NCI-H2081 treated with DMSO at 0.1 percent for 48 hours (cell line): ENCODE measurements around the gene FAM20B.

Source experiments
- DNase-seq: peaks from one replicate; lab custom pipeline; 2025; lab: John Stamatoyannopoulos, UW

The FAM20B gene

DNA sequence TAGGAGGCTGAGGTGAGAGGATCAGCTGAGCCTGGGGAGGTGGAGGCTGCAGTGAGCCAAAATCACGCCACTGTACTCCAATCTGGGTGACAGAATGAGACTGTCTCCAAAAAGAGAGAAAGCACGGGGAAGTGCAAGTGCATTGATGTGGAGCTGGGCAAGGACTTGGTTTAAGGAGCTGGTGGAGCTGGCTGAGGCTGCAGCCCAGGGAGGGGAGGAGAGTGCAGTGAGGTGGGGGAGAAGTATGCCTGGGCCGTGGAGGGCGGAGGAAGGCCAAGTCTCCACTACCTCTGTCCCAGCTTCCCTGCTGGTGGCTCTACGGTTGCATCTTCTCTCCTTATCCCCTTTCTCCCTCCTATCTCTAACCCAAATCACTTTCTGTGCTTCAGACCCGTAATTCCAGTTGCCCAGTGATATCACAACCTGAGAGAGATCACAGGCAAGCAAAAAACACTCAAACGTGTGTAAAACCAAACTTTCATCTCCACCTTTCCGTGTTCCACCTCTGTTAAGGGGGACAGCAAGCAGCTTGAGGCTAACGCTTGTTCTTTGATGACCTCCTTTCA is 67.3 kb downstream of the FAM20B start:
- DNase-seq = no peak

DNA sequence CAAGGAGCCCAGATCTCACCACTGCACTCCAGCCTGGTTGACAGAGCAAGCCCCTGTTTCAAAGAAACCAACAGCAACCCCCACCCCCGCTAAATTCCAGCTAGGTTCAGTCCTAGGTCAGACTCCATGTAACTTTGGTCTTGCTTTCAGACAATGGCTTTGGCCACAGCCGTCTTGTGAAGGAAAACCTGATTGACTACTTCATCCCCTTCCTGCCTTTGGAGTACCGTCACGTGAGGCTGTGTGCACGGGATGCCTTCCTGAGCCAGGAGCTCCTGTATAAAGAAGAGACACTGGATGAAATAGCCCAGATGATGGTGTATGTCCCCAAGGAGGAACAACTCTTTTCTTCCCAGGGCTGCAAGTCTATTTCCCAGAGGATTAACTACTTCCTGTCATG is 69.1 kb downstream of the FAM20B start:
- no peak for DNase-seq

DNA sequence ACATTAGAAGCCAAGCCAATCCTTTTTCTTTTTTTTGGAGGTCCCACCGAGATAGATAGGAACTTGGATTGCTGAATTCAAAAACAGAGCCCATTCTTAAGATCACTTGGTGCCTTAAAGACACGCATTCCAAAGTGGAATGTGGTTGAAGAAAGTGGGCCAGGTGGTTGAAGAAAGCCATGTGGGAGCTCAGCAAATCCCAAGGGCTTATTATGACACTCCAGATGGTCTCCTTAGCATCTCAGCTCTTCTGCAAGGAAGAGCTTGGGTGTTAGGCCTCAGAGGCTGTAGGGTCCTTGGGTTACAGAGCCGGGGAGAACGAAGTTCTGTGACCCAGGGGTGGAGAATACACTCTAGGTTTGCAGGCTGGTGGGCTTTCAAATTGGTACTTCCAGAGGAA is 69.7 kb downstream of the FAM20B start:
- no peak for DNase-seq

DNA sequence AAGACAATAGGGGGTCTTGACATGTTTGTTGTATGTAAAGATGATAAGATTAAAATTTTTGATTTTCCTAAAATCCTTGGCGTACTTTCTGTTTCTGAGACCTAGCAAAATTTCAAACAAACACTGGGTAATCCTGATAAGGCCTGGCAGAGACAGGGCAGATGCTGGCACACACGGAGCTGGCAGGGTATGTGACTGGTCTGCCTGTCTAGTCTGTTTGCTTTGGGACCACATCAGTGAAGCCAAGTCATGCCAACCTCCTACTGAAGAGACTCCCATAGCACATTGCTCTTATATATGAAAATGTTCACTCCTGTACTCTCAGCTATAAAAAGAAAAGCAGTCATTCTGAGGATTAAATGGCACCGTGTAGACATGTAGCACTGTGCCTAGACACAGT is 70.2 kb downstream of the FAM20B start:
- DNase-seq = no peak

DNA sequence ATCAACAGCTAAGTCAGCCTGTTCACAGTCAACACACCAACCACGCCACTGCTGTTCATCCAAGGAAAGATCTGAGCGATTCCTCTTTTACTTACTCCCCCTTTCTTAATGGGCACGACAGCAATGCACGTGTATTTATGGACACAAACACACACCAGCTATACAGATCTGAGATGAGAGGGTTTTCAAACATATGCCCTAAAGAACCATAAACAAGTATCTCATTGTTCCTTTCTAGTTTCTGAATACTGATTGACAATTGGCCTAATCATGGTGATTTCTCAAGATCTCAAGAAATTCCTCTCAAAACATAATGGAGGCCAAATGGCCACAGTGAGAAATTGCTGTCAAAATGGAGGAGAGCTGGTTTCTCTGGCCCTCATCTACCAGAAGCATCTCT is 74.2 kb downstream of the FAM20B start:
- no peak for DNase-seq

DNA sequence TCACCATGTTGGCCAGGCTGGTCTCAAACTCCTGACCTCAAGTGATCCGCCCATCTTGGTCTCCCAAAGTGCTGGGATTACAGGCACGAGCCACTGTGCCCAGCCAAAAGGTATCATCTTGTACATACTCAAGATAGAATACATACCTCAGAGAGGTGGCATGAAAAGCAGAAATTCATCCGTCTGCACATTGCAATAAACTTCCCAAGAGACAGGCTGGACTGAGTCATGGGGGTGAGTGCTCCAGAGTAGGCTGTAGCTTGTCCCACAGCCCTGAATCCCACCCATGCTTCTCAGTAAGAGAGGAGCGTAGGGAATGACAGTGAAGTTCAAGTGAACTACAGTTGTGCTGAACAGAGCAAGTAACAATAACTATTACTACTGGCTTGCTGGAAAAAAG is 75.9 kb downstream of the FAM20B start:
- no peak for DNase-seq

DNA sequence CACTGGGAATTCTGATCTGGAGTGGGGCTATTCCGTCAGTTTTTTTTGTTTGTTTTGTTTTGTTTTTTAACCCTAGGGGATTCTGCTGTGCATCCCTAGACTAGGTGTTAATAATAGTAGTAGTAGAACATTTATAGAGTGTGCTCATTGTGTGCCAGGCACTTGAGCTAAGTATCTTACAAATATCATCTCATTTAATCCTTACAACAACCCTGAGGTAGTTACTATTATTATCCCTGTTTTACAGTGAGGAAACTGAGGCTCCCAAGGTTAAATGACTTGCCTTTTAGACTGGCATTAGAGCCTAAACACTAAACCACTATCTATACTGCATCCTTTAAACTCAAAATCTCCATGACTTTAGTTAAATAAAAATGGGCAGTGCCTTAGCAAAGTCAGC is 78.3 kb downstream of the FAM20B start:
- DNase-seq = no peak

DNA sequence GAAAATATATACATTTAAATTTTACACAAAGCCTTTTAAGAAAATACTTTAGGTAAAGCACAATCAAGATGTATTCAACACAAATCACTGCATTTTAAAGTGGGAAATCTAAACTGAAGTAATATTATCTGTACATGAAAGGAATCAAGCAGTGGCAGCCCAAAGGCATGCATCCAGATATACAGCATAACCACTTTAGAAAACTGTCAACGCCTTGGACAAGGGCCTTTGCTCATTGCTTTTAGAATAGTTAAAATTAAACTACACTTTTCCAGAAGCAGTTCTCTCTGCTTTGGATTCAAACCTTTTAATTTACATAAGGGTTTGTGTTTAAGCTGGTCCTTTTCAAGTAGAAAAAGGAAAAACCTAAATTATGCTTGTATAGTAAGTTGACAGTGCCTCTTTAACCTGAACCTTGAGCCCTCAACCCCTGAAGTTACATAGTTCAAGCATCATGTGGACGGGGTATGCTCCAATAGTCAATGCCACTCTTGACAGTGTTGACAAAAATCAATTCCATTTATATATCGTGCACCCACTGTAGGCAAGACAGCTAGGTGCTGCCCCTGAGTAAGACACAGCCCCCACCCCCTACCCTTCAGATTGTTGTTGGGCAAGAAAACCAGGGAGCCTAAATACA is 79.0 kb downstream of the FAM20B start:
- no peak for DNase-seq

DNA sequence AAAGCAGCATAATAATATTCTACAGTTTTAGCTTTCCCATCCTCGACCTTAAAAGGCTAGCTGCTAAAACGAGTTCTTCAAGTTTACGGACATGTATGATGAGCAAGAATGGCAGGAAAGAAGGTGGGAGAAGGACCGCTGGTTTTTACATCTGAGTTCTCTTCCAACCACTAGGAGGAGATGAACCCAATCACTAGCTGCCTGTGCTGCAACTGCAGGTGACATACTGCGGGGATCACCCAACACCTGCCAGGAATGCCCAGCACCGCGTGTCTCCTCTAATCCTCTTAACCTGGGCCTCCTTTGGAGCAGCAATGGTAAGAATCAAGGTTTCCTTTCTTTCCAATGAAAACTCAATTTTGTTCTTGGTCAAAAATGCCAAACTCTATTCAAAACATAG is 79.7 kb downstream of the FAM20B start:
- DNase-seq = no peak

DNA sequence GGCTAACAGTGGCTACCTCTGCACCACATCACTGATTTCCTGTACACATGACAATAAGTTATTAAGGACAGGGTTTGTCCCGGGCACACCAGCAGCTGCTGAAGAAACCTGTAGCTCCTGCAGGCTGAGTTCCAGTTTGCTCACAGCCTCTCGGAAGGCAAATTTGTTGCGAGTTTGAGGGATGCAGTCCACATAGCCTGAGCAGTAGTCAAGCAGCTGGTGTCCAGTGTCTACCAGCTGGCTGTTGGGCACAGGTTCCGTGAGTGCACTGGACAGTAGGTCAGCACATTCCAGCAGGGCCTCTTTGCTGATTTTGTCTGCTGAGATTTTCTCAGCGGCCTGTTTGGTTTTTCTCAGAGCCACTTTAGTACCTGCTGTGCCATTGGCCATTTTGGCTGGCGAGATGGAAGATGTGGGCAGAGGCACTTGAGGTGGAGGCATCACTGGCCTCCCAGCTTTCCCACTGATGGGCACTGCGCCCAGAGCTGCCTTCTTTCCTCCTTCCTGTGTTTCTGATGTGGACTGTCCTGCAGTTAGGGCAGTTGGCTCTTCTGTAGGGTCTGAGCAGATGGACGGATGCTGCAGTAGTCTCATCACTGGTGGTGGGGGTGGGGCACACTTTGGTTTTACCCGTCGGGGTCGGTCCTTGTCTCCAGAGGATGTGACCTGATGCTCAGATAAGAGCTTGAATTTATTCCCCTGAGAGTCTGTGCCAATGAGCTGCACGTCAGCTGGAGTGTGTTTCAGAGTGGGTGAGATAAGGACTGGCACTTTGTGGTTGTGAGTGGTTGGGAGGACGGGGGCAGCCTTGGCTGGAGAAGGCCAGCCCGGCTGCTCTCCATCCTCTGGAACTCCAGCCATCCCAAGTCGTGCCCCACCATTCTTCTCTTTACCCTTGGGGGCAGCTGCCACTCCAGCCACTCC is 82.3 kb downstream of the FAM20B start:
- DNase-seq = no peak

DNA sequence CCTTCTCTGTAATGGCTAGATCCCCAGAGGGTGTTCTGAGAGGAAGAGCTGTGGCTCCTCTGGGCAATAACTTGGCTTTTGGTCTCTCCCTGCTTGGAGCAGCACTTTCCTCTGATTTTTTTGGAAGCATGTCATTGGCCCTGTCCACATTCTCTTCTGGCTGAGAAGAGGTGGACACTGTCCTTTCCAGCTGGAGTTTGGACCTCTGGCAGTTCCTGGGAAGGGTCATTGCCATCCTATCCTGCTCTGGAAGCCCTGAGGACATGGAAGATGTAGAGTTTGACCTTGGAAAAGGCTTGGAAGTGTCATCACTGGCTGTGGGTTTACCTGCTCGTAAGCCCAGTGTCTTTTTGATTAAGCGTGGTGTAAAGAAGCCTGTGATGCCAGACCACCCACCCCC is 83.0 kb downstream of the FAM20B start:
- no peak for DNase-seq

DNA sequence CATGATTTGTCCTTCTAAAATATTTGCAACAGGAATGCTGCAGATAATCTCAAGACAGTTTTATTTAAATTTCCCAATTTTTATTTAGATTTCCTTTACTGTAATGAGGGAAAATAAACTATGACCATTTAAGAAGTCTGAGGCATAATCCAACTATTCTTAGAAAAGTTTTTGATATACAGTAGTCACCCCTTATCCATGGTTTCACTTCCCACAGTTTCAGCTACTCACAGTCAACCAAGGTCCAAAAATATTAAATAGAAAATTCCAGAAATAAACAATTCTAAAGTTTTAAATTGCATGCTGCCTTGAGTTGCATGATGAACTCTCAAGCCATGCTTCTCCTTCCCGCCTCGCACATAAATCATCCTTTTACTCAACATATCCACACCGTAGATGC is 89.5 kb downstream of the FAM20B start:
- no peak for DNase-seq

DNA sequence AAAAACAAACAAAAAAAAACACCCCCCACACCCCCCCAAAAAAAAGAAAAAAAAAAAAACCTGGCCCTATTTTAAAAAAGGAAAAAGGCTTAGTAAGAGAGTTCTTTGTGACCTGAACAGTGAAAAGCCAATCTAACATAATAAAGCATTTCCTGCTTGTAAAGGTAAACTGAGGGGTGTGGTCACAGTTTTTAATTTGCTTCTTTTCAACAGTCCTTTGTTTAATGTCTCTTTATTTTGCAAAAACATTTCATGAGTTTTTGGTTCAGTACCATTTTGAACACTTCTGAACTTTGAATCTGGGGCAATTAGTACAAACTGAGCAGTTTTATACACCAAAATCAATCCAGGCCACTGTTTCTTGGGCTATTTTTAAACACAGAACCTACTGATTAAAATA is 93.8 kb downstream of the FAM20B start:
- no peak for DNase-seq

DNA sequence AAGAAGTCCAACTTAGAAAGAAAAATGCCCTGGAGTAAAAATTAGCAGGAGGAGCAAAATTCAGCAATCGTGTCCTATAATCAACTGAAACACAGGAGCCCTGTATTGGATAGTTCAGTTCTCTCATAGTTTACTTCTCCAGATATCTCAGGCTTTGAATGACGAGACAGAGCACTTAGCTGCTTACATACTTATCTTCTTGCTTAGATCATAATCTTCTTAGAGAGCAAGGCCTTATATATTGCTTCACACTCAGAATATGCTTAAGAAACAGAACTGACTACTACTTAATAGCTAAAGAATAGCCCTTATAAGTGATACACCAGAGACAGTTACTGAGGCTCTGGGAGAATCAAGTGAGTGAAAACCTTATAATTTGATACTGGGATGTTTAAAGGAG is 95.0 kb downstream of the FAM20B start:
- no peak for DNase-seq

DNA sequence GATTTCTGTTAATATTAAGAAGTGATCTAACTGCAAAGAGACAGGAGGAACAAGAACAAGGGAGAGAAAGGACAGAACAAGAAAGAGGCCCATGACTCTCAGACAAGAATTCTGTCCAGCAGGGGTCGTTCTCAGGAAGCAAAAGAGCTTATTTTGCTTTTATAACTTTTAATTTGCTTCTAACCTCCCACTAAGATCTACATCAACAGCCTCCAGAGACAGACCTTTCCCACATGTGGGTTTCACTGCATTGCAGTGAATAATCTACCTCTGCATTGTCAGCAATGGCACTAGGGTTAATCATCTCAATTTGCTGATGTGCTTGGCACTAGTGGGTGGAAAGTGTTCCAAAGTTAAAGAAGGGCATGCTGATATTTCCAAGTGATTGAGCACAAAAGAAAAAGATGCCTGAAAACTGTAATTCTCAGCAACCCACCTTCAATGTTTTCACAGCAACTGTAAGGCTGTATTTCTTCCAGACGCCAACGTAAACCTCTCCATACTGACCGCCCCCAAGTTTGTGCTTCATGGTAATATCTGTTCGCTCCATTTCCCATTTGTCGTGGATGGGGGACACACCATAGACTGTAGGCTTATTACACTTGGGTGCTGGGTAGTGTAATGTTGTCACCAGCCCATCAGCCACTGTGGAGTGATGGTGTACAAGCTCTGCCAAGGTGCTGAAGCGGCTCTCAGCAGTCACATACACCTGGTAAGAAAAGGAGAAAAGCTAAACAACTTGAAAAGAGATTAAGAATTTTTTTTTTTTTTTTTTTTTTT is 95.7 kb downstream of the FAM20B start:
- no peak for DNase-seq

DNA sequence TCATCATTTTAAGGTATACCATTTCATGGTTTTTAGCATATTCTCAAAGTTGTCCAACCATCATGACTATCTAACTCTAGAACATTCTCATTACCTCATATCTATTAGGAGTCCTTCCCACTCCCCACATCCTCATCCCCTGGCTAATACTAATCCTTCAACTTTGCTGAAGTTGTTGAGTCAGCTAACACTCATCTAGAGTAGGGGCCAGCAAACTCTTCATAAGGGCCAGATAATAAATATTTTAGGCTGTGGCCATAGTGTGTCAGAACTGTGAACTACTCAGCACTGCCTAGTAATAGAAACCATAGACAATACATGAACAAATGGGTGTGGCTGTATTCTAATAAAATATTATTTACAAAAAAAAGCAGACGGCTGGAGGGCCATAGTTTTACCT is 99.2 kb downstream of the FAM20B start:
- no peak for DNase-seq
